NCI-H2081 (cell line): ENCODE data around the gene INPP5F.
"Not testable (repeated sequence)": the region's sequence is repeated elsewhere in the genome, so short reads cannot be mapped to it uniquely, and the experiment has no call there.

Experiments used
- DNase-seq, 2 experiments: peaks; one replicate each; lab custom pipeline; 2025; lab: John Stamatoyannopoulos, UW

Gene INPP5F

DNA sequence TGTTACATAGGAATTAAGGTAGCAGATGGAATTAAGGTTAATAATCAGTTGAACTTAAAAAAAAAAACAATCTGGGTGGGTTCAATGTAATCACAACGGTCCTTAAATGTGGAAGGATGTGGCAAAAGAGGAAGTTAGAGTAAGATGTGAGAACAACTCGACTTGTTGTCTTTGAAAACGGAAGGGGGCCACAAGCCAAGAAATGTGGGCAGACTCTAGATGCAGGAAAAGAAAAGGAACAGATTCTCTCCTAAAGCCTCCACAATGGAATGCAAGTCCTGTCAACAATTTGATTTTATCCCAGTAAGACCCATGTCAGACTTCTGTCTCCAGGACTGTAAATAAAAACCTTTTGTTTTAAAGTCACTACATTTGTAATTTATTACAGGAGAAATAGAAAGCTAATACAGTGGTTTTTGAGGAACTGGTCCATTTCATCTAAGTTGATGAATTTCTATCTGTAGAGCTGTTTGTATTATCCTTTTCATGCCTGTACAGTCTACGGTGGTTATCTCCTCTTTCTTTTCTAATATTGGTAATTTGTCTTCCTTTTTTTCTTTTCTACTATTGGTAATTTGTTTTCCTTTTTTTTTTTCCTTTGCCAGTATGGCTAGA, 138.2 kb downstream of the INPP5F start:
- DNase-seq, result no peak

DNA sequence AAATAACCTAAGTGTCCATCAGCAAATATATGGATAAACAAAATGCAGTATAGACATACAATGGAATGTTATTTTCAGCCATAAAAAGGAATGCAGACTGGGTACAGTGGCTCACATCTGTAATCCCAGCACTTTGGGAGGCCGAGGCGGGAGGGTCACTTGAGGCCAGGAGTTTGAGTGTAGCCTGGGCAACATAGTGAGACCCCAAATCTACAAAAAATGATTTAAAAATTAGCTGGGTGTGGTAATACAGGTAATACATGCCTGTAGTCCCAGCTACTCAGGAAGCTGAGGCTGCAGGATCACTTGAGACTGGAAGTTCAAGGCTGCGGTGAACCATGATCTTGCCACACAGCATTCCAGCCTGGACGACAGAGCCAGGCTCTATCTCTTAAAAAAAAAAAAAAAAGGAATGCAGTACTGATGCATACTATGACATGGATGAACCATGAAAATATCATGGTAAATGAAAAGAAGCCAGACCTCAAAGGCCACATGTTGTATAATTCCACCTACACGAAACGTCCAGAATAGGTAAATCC, 139.9 kb downstream of the INPP5F start:
- DNase-seq, result no peak

GRCh38 chr10:119867317-119867716, 141.5 kb downstream of the INPP5F start:
- no peak for DNase-seq

DNA sequence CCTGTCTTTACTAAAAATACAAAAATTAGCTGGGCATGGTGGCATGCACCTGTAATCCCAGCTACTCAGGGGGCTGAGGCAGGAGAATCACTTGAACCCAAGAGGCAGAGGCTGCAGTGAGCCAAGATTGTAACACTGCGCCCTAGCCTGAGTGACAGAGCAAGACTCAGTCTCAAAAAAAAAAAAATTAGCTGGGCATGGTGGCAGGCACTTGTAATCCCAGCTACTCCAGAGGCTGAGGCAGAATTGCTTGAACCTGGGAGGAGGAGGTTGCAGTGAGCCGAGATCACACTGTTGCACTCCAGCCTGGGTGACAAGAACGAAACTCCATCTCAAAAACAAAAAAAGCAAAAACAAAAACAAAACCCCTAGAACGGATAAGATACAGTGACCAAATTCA, 143.5 kb downstream of the INPP5F start:
- not testable (repeated sequence) for DNase-seq

- DNase-seq, result peak; percentile 21 to 54
Observed at GRCh38 chr10:119871881-119872609, 146.2 kb downstream of the INPP5F start.

- DNase-seq, result no peak
Observed at GRCh38 chr10:119872610-119872859, 146.7 kb downstream of the INPP5F start, which contains the start of gene MCMBP. Gene MCMBP (minus strand): TSS chr10:119872843. CDS start chr10:119872584, 259 bp downstream.

GRCh38 chr10:119872860-119873681, 147.2 kb downstream of the INPP5F start:
- peak; percentile 79 to 81 for DNase-seq

DNA sequence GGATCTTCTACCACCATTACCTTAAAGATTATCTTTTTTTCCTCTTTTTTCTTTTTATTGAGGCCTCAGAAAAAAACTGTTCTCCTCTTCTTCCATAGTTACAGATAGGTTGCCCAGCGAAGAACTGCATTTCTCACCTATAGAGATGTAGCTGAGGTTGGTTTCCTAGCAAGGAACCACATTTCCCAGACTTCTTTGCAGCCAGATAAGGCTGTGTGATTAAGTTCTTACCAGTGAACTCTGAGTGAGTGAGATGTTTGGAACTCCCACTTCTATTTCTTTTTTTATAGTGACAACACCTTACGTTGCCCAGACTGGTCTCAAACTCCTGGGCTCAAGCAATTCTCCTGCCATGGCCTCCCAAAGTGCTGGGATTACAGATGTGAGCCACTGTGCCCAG, 152.7 kb downstream of the INPP5F start:
- no peak for DNase-seq
